NCI-H1092 (cell line): ENCODE data around the gene ARHGEF38.
"Not testable (repeated sequence)": the region's sequence is repeated elsewhere in the genome, so short reads cannot be mapped to it uniquely, and the experiment has no call there.

ENCODE experiments used
- DNase-seq: peaks from one replicate; lab custom pipeline; 2025; lab: John Stamatoyannopoulos, UW

ARHGEF38 gene

GRCh38 chr4:105657117-105657765 lies 104.8 kb downstream of the ARHGEF38 start:
- no peak for DNase-seq

- no peak for DNase-seq
Measured at GRCh38 chr4:105659190-105659589, 106.8 kb downstream of the ARHGEF38 start.

GRCh38 chr4:105661028-105661427 lies 108.6 kb downstream of the ARHGEF38 start:
- no peak for DNase-seq

GRCh38 chr4:105662935-105663675 lies 110.7 kb downstream of the ARHGEF38 start:
- DNase-seq, result no peak

GRCh38 chr4:105666693-105667092 lies 114.3 kb downstream of the ARHGEF38 start:
- no peak for DNase-seq

- DNase-seq, result no peak
Measured at GRCh38 chr4:105670684-105671083, 118.3 kb downstream of the ARHGEF38 start.

GRCh38 chr4:105671301-105671700 lies 118.9 kb downstream of the ARHGEF38 start:
- no peak for DNase-seq

- DNase-seq, result no peak
Measured at GRCh38 chr4:105674011-105674410, 121.6 kb downstream of the ARHGEF38 start.

GRCh38 chr4:105677709-105678108 lies 125.3 kb downstream of the ARHGEF38 start:
- DNase-seq, result no peak

GRCh38 chr4:105679186-105679585 lies 126.8 kb downstream of the ARHGEF38 start:
- DNase-seq, result no peak

GRCh38 chr4:105683038-105683437 lies 130.6 kb downstream of the ARHGEF38 start:
- no peak for DNase-seq

- no peak for DNase-seq
Measured at GRCh38 chr4:105686571-105686970, 134.2 kb downstream of the ARHGEF38 start.

GRCh38 chr4:105694812-105695211 lies 142.4 kb downstream of the ARHGEF38 start:
- not testable (repeated sequence) for DNase-seq

GRCh38 chr4:105695832-105696231 lies 143.4 kb downstream of the ARHGEF38 start:
- not testable (repeated sequence) for DNase-seq

GRCh38 chr4:105698607-105699006 lies 146.2 kb downstream of the ARHGEF38 start:
- no peak for DNase-seq

- no peak for DNase-seq
Measured at GRCh38 chr4:105707782-105708180, 155.4 kb downstream of the ARHGEF38 start.

GRCh38 chr4:105708181-105709080 lies 156.0 kb downstream of the ARHGEF38 start, which contains the start of the genes GSTCD and INTS12:
GSTCD (plus strand) TSS chr4:105708784; CDS start chr4:105717614, 8,830 bp downstream.
INTS12 (minus strand) TSS chr4:105708689; CDS start chr4:105700005, 8,684 bp downstream.
- peak; percentile 91 for DNase-seq

- DNase-seq, result no peak
Measured at GRCh38 chr4:105709081-105709450, 156.6 kb downstream of the ARHGEF38 start.

GRCh38 chr4:105710012-105710600 lies 157.7 kb downstream of the ARHGEF38 start:
- DNase-seq, result no peak

- no peak for DNase-seq
Measured at GRCh38 chr4:105710678-105711077, 158.3 kb downstream of the ARHGEF38 start.

GRCh38 chr4:105712766-105713165 lies 160.3 kb downstream of the ARHGEF38 start:
- no peak for DNase-seq

- DNase-seq, result no peak
Measured at GRCh38 chr4:105714071-105714521, 161.7 kb downstream of the ARHGEF38 start.
